HG03039 (cell line): Measurements from ENCODE around the gene CRKL.

Source experiments
- ATAC-seq: cut with Tn5 transposase; IDR thresholded peaks from one replicate; pipeline ENCODE4 v1.9.1; 2021; ENCODE audit warnings: mild to moderate bottlenecking, moderate library complexity; ENCODE audit not compliant: unreplicated experiment

Gene CRKL

GRCh38 chr22:20980523-20980922 is 63.3 kb downstream of the CRKL start:
- no peak for ATAC-seq

GRCh38 chr22:20980938-20981722 is 63.9 kb downstream of the CRKL start:
- no peak for ATAC-seq

- ATAC-seq: peak; percentile 69
Measured at GRCh38 chr22:20981787-20982562, 64.8 kb downstream of the CRKL start, which contains the start of gene LZTR1. Gene LZTR1, plus strand, starts transcription at chr22:20982297. Its CDS starts 75 bp downstream, at chr22:20982372.

- ATAC-seq: peak; percentile 13
Measured at GRCh38 chr22:20982563-20982882, 65.3 kb downstream of the CRKL start.

- ATAC-seq: no peak
Measured at GRCh38 chr22:20983081-20983771, 66.0 kb downstream of the CRKL start.

GRCh38 chr22:20985720-20986119 is 68.5 kb downstream of the CRKL start:
- ATAC-seq: no peak

GRCh38 chr22:20986365-20986764 is 69.2 kb downstream of the CRKL start:
- ATAC-seq: no peak

- ATAC-seq: no peak
Measured at GRCh38 chr22:20987375-20987774, 70.2 kb downstream of the CRKL start.

GRCh38 chr22:20988573-20989322 is 71.5 kb downstream of the CRKL start:
- no peak for ATAC-seq

- ATAC-seq: no peak
Measured at GRCh38 chr22:20989323-20990138, 72.3 kb downstream of the CRKL start.

- no peak for ATAC-seq
Measured at GRCh38 chr22:20990184-20991180, 73.3 kb downstream of the CRKL start.

GRCh38 chr22:20991252-20992055 is 74.2 kb downstream of the CRKL start:
- ATAC-seq: no peak

- ATAC-seq: no peak
Measured at GRCh38 chr22:20992056-20992442, 74.8 kb downstream of the CRKL start.

- no peak for ATAC-seq
Measured at GRCh38 chr22:20992456-20993303, 75.5 kb downstream of the CRKL start.

- ATAC-seq: no peak
Measured at GRCh38 chr22:20993304-20994127, 76.3 kb downstream of the CRKL start.
